ENCODE measurements around the gene TUBGCP2. TPM values are rescaled to one million over a fixed set of nuclear protein-coding genes. Genes with fewer than 3 reads are reported as not detected.
"Not testable (repeated sequence)": the region's sequence is repeated elsewhere in the genome, so short reads cannot be mapped to it uniquely, and the experiment has no call there.

TUBGCP2 gene
- total and polyA plus RNA-seq, 12 donors: 31.5 to 77.6 (median 37.3) TPM

DNA sequence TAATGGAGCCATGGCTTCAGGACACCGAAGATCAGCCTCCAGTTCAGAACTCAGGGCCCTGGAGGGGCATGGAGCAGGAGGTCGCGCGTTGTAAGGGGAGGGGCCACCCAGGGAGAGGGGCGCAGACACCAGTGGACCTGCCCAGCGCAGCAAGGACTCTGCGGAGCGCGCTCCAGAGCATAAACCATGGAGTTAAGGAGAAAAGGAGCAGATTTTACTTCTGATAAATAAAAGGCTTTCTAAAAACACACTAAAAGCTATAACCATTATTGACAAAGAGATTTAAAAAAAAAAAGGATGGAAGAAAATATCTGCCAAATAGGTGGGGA, 17.5 kb upstream of the TUBGCP2 start:
- TF ChIP-seq, protein P1, sequence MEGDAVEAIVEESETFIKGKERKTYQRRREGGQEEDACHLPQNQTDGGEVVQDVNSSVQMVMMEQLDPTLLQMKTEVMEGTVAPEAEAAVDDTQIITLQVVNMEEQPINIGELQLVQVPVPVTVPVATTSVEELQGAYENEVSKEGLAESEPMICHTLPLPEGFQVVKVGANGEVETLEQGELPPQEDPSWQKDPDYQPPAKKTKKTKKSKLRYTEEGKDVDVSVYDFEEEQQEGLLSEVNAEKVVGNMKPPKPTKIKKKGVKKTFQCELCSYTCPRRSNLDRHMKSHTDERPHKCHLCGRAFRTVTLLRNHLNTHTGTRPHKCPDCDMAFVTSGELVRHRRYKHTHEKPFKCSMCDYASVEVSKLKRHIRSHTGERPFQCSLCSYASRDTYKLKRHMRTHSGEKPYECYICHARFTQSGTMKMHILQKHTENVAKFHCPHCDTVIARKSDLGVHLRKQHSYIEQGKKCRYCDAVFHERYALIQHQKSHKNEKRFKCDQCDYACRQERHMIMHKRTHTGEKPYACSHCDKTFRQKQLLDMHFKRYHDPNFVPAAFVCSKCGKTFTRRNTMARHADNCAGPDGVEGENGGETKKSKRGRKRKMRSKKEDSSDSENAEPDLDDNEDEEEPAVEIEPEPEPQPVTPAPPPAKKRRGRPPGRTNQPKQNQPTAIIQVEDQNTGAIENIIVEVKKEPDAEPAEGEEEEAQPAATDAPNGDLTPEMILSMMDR (IDR thresholded peaks at IDR 0.05): no peak
- Histone ChIP-seq H3K36me3 (no peaks in the 10 kb centered on the region), H3K9me3 (peaks cover 0 to under 1% (median 0%) of the 10 kb centered on the region in 11 donors), H3K27me3 (peaks cover 25 to 62% (median 59%) of the 10 kb centered on the region in 7 donors), H3K27ac (no peak overlapping the region), H3K4me1 (peaks cover 5 to 25% (median 15%) of the 10 kb centered on the region in 9 donors), H3K4me3 (peak overlapping the region in 9 of 10 donors; percentile 33 to 49 (median 35))
- intact Hi-C loops (cut with DNase I): loop anchor here in 7 of 10 donors (5.0 to 10.0 kb wide), 4 partner anchors 189 to 281 kb away; partner anchors contain the start of gene CYP2E1 (in 5 of the 7)
- ATAC-seq (no peak), DNase-seq (no peak)
- WGBS, 2 donors: 28 to 39% methylated on average over 9 of the region's 9 CpGs

DNA sequence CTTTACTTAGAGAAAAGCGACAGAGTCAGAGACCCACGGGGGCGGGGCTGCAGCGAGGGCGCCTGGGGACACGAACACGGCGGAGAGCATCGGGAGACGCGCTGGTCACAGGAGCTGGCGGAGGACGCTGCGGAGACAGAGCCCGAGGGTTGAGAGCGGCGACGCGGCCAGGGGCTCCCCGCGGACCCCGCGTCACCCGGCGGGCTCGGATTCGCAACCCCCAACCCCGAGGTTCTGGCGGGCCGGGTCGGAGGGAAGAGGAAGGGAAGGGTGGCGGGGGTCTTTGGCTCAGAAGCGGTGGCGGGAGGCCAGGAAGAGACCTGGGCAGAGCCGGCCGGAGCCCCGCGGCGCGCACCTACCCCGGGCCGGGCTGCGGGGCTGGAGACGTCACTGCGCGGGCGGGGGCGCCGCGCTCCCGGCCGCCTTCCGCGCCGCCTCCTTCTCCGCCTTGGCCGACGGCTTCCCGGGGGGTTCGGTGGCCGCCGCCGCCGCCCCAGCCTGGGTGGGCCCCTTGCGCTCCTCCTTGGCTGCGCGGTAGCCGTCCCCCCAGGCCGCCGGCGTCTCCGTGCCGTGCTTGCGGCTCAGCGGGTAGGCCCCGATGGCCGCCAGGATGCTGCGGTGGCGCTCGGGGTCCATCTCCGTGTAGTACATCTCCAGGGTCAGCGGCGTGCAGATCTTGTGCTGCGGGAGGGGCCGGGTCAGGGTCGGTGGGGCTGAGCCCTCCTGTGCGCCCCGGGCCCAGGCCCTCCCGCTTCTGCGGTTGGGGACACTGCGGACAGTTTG, 17.0 kb upstream of the TUBGCP2 start:
- Histone ChIP-seq H3K4me1 (peaks cover 5 to 25% (median 15%) of the 10 kb centered on the region in 9 donors), H3K9me3 (peaks cover 0 to 5% (median 0%) of the 10 kb centered on the region in 11 donors), H3K4me3 (peak overlapping the region in 9 of 10 donors; percentile 33 to 49 (median 35)), H3K27ac (no peak overlapping the region), H3K27me3 (peaks cover 25 to 61% (median 56%) of the 10 kb centered on the region in 7 donors), H3K36me3 (no peaks in the 10 kb centered on the region)
- ATAC-seq (no peak), DNase-seq (no peak)
- WGBS, 2 donors: 1% methylated on average over 81 to 91 of the region's 91 CpGs
- TF ChIP-seq, protein P1 (IDR thresholded peaks at IDR 0.05): no peak
- intact Hi-C loops (cut with DNase I): loop anchor here in 7 of 10 donors (5.0 to 10.0 kb wide), 4 partner anchors 189 to 282 kb away; partner anchors contain the start of gene CYP2E1 (in 5 of the 7)

DNA sequence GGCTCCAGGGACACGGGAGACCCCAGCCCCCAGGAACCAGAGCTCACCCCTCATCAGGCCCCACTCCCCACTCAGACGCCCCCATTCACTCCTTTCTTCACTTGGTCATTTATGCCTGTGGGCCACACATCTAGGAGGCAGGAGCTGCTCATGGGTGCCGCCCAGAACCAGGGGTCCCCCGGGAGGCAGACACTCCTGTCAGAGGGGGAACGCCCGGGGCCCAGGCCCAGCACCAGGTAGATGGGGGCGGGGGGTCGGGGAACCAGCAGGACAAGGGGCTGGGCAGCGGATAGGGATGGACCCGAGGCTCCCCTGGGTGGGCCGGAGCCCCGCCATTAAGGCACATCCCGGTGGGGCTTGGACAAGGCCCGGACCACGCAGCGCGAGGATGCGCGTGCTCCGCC, 16.2 kb upstream of the TUBGCP2 start:
- H3K4me3 ChIP-seq: peak overlapping the region in 7 of 10 donors; percentile 33 to 49 (median 44)
- H3K27ac ChIP-seq: no peak overlapping the region
- H3K4me1 ChIP-seq: peaks cover 5 to 22% (median 14%) of the 10 kb centered on the region in 9 donors
- peaks cover 0 to 5% (median 0%) of the 10 kb centered on the region in 11 donors for H3K9me3 ChIP-seq
- DNase-seq (no peak), ATAC-seq (peak in 2 of 8 donors; percentile 10 to 41)
- peaks cover 25 to 65% (median 53%) of the 10 kb centered on the region in 7 donors for H3K27me3 ChIP-seq
- TF ChIP-seq, protein P1 (IDR thresholded peaks at IDR 0.05): no peak
- 21 to 25% methylated on average over 20 of the region's 20 CpGs for WGBS, 2 donors
- intact Hi-C loops (cut with DNase I): loop anchor here in 7 of 10 donors (5.0 to 10.0 kb wide), 4 partner anchors 190 to 282 kb away; partner anchors contain the start of gene CYP2E1 (in 5 of the 7)
- H3K36me3 ChIP-seq: no peaks in the 10 kb centered on the region

DNA sequence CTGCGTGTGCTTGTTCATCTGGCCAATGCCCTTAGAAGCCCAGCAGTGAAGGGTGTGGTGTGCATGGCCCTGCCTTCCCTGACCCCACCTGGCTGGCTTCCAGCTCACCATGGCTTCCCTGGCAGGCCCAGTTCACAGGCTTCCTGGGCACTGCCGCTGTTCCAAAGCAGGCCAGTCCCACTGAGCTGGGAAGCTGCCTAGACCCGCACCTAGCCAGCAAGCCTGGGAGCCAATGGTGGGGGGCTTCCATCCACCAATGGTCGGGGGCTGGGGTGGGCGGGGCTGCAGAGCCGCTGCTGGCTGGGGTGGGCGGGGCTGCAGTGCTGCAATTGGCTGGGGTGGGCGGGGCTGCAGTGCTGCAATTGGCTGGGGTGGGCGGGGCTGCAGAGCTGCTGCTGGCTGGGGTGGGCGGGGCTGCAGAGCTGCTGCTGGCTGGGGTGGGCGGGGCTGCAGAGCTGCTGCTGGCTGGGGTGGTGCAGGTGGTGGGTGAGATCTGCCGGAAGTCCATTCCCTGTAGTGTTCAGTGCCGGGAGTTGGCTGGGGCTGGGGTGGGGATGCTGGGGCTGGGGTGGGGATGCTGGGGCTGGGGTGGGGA, 15.6 kb upstream of the TUBGCP2 start:
- H3K4me3 ChIP-seq: peak overlapping the region in 1 of 10 donors; percentile 25
- DNase-seq (peak; percentile 44 to 61), ATAC-seq (peak; percentile 45 to 77 (median 62))
- no peaks in the 10 kb centered on the region for H3K36me3 ChIP-seq
- intact Hi-C loops (cut with DNase I): loop anchor here in 6 of 10 donors (10.0 kb wide), 2 partner anchors 191 to 201 kb away; partner anchors contain the start of gene CYP2E1 (in 5 of the 6)
- peaks cover 0 to 5% (median 0%) of the 10 kb centered on the region in 11 donors for H3K9me3 ChIP-seq
- peaks cover 5 to 16% (median 13%) of the 10 kb centered on the region in 9 donors for H3K4me1 ChIP-seq
- TF ChIP-seq, protein P1 (IDR thresholded peaks at IDR 0.05): no peak
- no peak overlapping the region for H3K27ac ChIP-seq
- WGBS, 2 donors: 5 to 6% methylated on average over 11 to 13 of the region's 13 CpGs
- peaks cover 25 to 66% (median 55%) of the 10 kb centered on the region in 7 donors for H3K27me3 ChIP-seq

DNA sequence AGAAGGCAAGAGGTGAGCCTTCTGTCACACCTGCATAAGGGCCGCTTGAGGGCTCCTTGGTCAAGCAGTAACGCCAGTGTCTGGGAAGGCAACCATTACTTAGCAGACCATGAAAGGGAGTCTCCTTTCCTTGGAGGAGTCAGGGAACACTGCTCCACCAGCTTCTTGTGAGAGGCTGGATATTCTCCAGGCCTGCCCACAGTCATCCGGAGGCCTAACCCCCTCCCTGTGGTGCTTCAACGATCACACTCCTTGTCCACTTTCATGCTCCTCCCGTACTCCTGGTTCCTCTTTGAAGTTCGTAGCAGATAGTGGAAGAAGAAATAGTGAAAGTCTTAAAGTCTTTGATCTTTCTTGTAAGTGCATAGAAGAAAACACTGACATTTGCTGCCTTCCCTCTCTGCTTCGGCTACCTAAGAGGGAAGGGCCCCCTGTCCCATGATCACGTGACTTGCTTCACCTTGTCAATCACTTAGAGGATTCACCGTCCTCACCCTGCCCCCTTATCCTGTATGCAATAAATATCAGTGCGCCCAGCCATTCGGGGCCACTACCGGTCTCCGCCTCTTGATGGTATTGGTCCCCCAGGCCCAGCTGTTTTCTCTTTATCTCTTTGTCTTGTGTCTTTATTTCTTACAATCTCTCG, 13.5 kb upstream of the TUBGCP2 start:
- not testable (repeated sequence) for H3K36me3 ChIP-seq, H3K9me3 ChIP-seq, H3K4me3 ChIP-seq, DNase-seq, H3K27ac ChIP-seq, ATAC-seq
- 74 to 77% methylated on average over 11 to 12 of the region's 14 CpGs for WGBS, 2 donors
- intact Hi-C loops (cut with DNase I): loop anchor here in 6 of 10 donors (10.0 kb wide), 2 partner anchors 193 to 203 kb away; partner anchors contain the start of gene CYP2E1 (in 5 of the 6)
- Histone ChIP-seq H3K27me3 (peaks cover 12 to 51% (median 42%) of the 10 kb centered on the region in 7 donors), H3K4me1 (peaks cover 5 to 23% (median 19%) of the 10 kb centered on the region in 9 donors)

DNA sequence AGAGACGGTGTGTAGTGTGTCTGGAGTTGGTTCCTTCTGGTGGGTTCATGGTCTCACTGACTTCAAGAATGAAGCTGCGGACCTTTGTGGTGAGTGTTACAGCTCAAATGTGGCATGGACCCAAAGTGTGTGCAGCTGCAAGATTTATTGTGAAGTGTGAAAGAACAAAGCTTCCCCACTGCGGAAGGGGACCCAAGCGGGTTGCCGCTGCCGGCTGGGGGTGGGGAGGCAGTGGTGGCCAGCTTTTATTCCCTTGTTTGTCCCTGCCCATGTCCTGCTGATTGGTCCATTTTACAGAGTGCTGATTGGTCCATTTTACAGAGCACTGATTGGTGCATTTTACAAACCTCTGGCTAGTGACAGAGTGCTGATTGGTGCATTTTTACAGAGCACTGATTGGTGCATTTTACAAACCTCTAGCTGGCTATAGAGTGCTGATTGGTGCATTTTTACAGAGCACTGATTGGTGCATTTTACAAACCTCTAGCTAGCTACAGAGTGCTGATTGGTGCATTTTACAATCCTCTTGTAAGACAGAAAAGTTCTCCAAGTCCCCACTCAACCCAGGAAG, 12.3 kb upstream of the TUBGCP2 start:
- H3K9me3 ChIP-seq, H3K36me3 ChIP-seq, DNase-seq, H3K4me3 ChIP-seq, ATAC-seq, H3K27ac ChIP-seq: not testable (repeated sequence)
- peaks cover 2 to 20% (median 15%) of the 10 kb centered on the region in 9 donors for H3K4me1 ChIP-seq
- 95 to 97% methylated on average over 6 of the region's 6 CpGs for WGBS, 2 donors
- intact Hi-C loops (cut with DNase I): loop anchor here in 6 of 10 donors (10.0 kb wide), 2 partner anchors 194 to 204 kb away; partner anchors contain the start of gene CYP2E1 (in 5 of the 6)
- H3K27me3 ChIP-seq: peaks cover 8 to 39% (median 30%) of the 10 kb centered on the region in 7 donors
